Measurements from ENCODE around the gene B3GNT2. TPM values are rescaled to one million over a fixed set of nuclear protein-coding genes. Genes with fewer than 3 reads are reported as not detected.
A peak's percentile ranks its signal among the peaks of the same experiment; 100 is the strongest.

Gene B3GNT2
- total and polyA plus RNA-seq, 7 experiments from 2014 or later = 16.3 to 37.0 (median 20.3) TPM

GRCh38 chr2:62192811-62193210 is 3.1 kb upstream of the B3GNT2 start:
- peaks cover 1 to 17% (median 6%) of the 10 kb centered on the region in 7 donors for H3K4me1 Mint-ChIP-seq
- H3K27me3 Mint-ChIP-seq = peaks cover 0 to 17% (median 0%) of the 10 kb centered on the region in 5 donors
- no peaks in the 10 kb centered on the region for H3K27me3 ChIP-seq (ENCODE audit: control insufficient read depth in 2 of 2, insufficient read depth in 2 of 2, low read length in 2 of 2)
- peak overlapping the region in 1 of 9 donors; percentile 26 for H3K27ac Mint-ChIP-seq
- H3K4me3 ChIP-seq (ENCODE audit: low read length) = no peak overlapping the region
- peaks cover 0 to 10% (median 0%) of the 10 kb centered on the region in 3 experiments for H3K36me3 ChIP-seq (ENCODE audit: control insufficient read depth in 2 of 3, insufficient read depth in 3 of 3, low read length in 3 of 3)
- H3K4me3 Mint-ChIP-seq = peak overlapping the region in 2 of 10 donors; percentile 2 to 7
- H3K9me3 Mint-ChIP-seq = peaks cover 0 to 2% (median 0%) of the 10 kb centered on the region in 11 donors
- no peak overlapping the region for H3K27ac ChIP-seq (ENCODE audit: low read depth, low read length)
- H3K4me1 ChIP-seq (ENCODE audit: control insufficient read depth in 2 of 2, insufficient read depth in 2 of 2, low read length in 2 of 2) = peaks cover 0 to 8% of the 10 kb centered on the region in 2 donors
- no peaks in the 10 kb centered on the region for H3K9me3 ChIP-seq (ENCODE audit: control insufficient read depth in 2 of 3, low read length in 3 of 3)
- ChIA-PET CTCF (no interaction called here), POLR2A (no interaction called here)
- ATAC-seq (no peak), DNase-seq (no peak)
- intact Hi-C loops (cut with micrococcal nuclease) = loop anchor here (10.0 kb wide), 3 partner anchors 52 to 1018 kb away; no protein-coding TSS in a partner anchor
- H3K36me3 Mint-ChIP-seq = no peaks in the 10 kb centered on the region

DNA sequence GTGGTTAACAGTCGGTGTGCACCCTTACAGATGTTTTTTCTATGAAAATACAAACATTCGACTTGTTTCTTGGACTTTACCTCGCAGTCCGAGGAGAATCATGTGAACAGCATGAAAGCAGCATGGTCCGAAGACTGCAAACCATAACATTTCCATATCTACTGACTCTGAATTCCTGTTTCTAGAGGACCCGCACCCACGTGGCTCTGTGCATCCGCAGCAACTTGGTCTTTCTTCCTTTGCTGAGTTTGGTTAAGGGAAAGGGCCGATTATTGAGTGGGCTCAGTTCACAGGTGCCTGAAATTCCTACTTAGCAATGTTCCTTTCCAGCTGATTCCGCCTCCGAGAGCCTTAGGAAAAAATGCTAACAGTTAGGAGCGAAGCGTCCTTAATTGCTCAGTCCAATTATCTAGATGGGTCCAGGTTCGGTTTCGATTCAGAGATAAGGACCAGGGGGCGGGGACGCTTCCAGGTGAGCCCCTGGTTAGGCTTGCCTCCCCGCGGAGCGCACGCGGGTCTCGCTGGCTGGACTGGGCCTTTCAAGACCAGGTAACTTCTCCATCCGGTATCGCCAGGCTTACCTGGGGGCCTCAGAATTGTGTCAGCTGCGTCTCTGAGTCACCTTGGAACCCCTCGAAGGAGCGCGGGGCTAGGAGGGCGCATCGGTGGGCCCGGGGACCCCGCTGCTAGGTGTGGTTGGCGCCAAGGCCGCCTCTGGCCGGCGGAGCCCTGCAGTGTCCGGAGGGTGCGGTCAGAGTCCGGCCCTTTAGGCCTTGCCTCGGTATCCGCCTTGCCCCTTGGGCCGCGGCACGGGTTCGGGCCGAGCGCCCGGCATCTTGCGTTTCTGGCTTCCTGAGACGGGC is 1.1 kb upstream of the B3GNT2 start:
- Mint-ChIP-seq H3K4me3 (peak overlapping the region; percentile 63 to 92 (median 78)), H3K4me1 (peaks cover 19 to 36% (median 25%) of the 10 kb centered on the region in 7 donors), H3K27me3 (peaks cover 0 to 13% (median 0%) of the 10 kb centered on the region in 5 donors), H3K9me3 (peaks cover 0 to 2% (median 0%) of the 10 kb centered on the region in 11 donors), H3K27ac (peak overlapping the region in 4 of 9 donors; percentile 62 to 88 (median 77)), H3K36me3 (peaks cover 0 to 5% (median 0%) of the 10 kb centered on the region in 5 donors)
- peak in 1 of 9 donors; percentile 7 for DNase-seq
- Histone ChIP-seq H3K27me3 (ENCODE audit: control insufficient read depth in 2 of 2, insufficient read depth in 2 of 2, low read length in 2 of 2) (no peaks in the 10 kb centered on the region), H3K36me3 (ENCODE audit: control insufficient read depth in 2 of 3, insufficient read depth in 3 of 3, low read length in 3 of 3) (peaks cover 0 to 10% (median 0%) of the 10 kb centered on the region in 3 experiments), H3K9me3 (ENCODE audit: control insufficient read depth in 2 of 3, low read length in 3 of 3) (no peaks in the 10 kb centered on the region), H3K27ac (ENCODE audit: low read depth, low read length) (peak overlapping the region; percentile 86), H3K4me3 (ENCODE audit: low read length) (peak overlapping the region; percentile 98), H3K4me1 (ENCODE audit: control insufficient read depth in 2 of 2, insufficient read depth in 2 of 2, low read length in 2 of 2) (peaks cover 19 to 28% of the 10 kb centered on the region in 2 donors)
- ChIA-PET CTCF (no interaction called here), POLR2A (no interaction called here)
- no peak for ATAC-seq
- intact Hi-C loops (cut with micrococcal nuclease) = loop anchor here (1.0 to 10.0 kb wide), 16 partner anchors 38 to 1637 kb away; partner anchors contain the start of genes COMMD1 (in 2 of the 2), CCT4 (in 1 of the 2), EHBP1 (in 1 of the 2) and FAM161A (in 1 of the 2)

DNA sequence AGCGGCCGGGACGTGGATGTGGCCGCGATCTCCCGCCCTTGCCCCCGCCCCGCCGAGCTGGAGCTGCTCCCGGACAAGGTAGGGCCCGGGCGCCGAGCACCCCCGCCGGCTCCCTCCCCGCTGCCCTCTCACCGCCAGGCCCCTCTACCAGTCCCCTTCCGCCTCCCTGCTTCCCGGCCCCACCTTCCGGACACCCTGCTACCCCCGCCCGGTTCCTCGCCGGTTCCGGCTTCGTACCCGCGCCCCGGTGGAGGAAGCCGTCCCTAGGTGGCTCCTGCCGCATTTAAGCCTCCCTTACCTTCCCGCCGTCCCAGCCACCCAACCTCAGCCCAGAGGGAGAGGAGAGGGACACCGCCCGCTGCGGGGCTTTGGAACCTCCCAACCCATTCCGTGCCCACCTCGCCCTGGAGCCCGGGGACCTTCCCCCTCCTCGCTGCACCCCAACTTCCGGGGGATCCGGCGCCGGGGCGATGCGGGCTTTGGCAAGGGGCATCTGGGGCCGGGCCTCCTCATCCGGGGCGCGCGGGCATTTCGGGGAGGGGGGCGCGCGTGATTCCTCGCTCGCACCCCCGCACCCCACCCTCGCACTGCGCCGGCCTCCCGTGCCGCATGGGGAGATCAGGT is 475 bp downstream of the B3GNT2 start:
- H3K36me3 ChIP-seq (ENCODE audit: control insufficient read depth in 2 of 3, insufficient read depth in 3 of 3, low read length in 3 of 3) = peaks cover 0 to 10% (median 0%) of the 10 kb centered on the region in 3 experiments
- H3K27ac Mint-ChIP-seq = peak overlapping the region in 6 of 9 donors; percentile 83 to 95 (median 90)
- peak overlapping the region; percentile 86 for H3K27ac ChIP-seq (ENCODE audit: low read depth, low read length)
- H3K4me3 Mint-ChIP-seq = peak overlapping the region; percentile 82 to 93 (median 89)
- H3K4me3 ChIP-seq (ENCODE audit: low read length) = peak overlapping the region; percentile 98
- intact Hi-C loops (cut with micrococcal nuclease) = loop anchor here (1.0 to 10.0 kb wide), 22 partner anchors 24 to 1644 kb away; partner anchors contain the start of genes COMMD1 (in 2 of the 2), MDH1 (in 2 of the 2), PEX13 (in 2 of the 2) and WDPCP (in 2 of the 2)
- ATAC-seq (peak; percentile 39), DNase-seq (peak; percentile 37 to 75 (median 60))
- ChIA-PET CTCF (interaction anchor here (0.6 kb wide), 2 partner anchors 31 to 307 kb away, joined by 4 read pairs; no protein-coding TSS in a partner anchor), POLR2A (interaction anchor here (1.0 kb wide), 1 partner anchor 34 kb away, joined by 3 read pairs; no protein-coding TSS in a partner anchor)
- H3K27me3 Mint-ChIP-seq = peaks cover 0 to 2% (median 0%) of the 10 kb centered on the region in 5 donors
- H3K36me3 Mint-ChIP-seq = peaks cover 0 to 8% (median 0%) of the 10 kb centered on the region in 5 donors
- H3K9me3 Mint-ChIP-seq = no peaks in the 10 kb centered on the region
- no peaks in the 10 kb centered on the region for H3K27me3 ChIP-seq (ENCODE audit: control insufficient read depth in 2 of 2, insufficient read depth in 2 of 2, low read length in 2 of 2)
- no peaks in the 10 kb centered on the region for H3K9me3 ChIP-seq (ENCODE audit: control insufficient read depth in 2 of 3, low read length in 3 of 3)
- H3K4me1 ChIP-seq (ENCODE audit: control insufficient read depth in 2 of 2, insufficient read depth in 2 of 2, low read length in 2 of 2) = peaks cover 35 to 44% of the 10 kb centered on the region in 2 donors
- H3K4me1 Mint-ChIP-seq = peaks cover 35 to 52% (median 39%) of the 10 kb centered on the region in 7 donors

- peaks cover 0 to 12% (median 0%) of the 10 kb centered on the region in 5 donors for H3K36me3 Mint-ChIP-seq
- H3K4me3 ChIP-seq (ENCODE audit: low read length) = peak overlapping the region; percentile 98
- H3K4me1 Mint-ChIP-seq = peaks cover 44 to 59% (median 47%) of the 10 kb centered on the region in 7 donors
- H3K27ac ChIP-seq (ENCODE audit: low read depth, low read length) = peak overlapping the region; percentile 86
- DNase-seq (peak; percentile 25 to 52 (median 34)), ATAC-seq (peak; percentile 31)
- H3K4me1 ChIP-seq (ENCODE audit: control insufficient read depth in 2 of 2, insufficient read depth in 2 of 2, low read length in 2 of 2) = peaks cover 44 to 52% of the 10 kb centered on the region in 2 donors
- no peaks in the 10 kb centered on the region for H3K27me3 ChIP-seq (ENCODE audit: control insufficient read depth in 2 of 2, insufficient read depth in 2 of 2, low read length in 2 of 2)
- CTCF ChIA-PET = interaction anchor here (0.6 kb wide), 2 partner anchors 30 to 308 kb away, joined by 4 read pairs; no protein-coding TSS in a partner anchor
- peaks cover 0 to 10% (median 0%) of the 10 kb centered on the region in 3 experiments for H3K36me3 ChIP-seq (ENCODE audit: control insufficient read depth in 2 of 3, insufficient read depth in 3 of 3, low read length in 3 of 3)
- intact Hi-C loops (cut with micrococcal nuclease) = loop anchor here (1.0 to 10.0 kb wide), 19 partner anchors 24 to 1644 kb away; partner anchors contain the start of genes COMMD1 (in 2 of the 2), PEX13 (in 2 of the 2), EHBP1 (in 1 of the 2) and MDH1 (in 1 of the 2)
- H3K27ac Mint-ChIP-seq = peak overlapping the region; percentile 53 to 95 (median 93)
- POLR2A ChIA-PET = interaction anchor here (0.5 to 1.0 kb wide), 4 partner anchors 32 to 1226 kb away, joined by 3 to 4 read pairs (median 4); no protein-coding TSS in a partner anchor
- no peaks in the 10 kb centered on the region for H3K9me3 Mint-ChIP-seq
- peak overlapping the region; percentile 82 to 93 (median 89) for H3K4me3 Mint-ChIP-seq
- no peaks in the 10 kb centered on the region for H3K9me3 ChIP-seq (ENCODE audit: control insufficient read depth in 2 of 3, low read length in 3 of 3)
- peaks cover 0 to 2% (median 0%) of the 10 kb centered on the region in 5 donors for H3K27me3 Mint-ChIP-seq
Measured at GRCh38 chr2:62197011-62197924, 1.4 kb downstream of the B3GNT2 start.

- ATAC-seq (no peak), DNase-seq (peak in 1 of 9 donors; percentile 14)
- intact Hi-C loops (cut with micrococcal nuclease) = loop anchor here (1.0 to 10.0 kb wide), 19 partner anchors 23 to 1643 kb away; partner anchors contain the start of genes COMMD1 (in 2 of the 2), PEX13 (in 2 of the 2), EHBP1 (in 1 of the 2) and MDH1 (in 1 of the 2)
- Mint-ChIP-seq H3K9me3 (no peaks in the 10 kb centered on the region), H3K36me3 (peaks cover 0 to 18% (median 0%) of the 10 kb centered on the region in 5 donors), H3K4me1 (peaks cover 52 to 59% (median 55%) of the 10 kb centered on the region in 7 donors), H3K4me3 (peak overlapping the region; percentile 82 to 93 (median 89)), H3K27ac (peak overlapping the region; percentile 53 to 95 (median 92)), H3K27me3 (no peaks in the 10 kb centered on the region)
- Histone ChIP-seq H3K36me3 (ENCODE audit: control insufficient read depth in 2 of 3, insufficient read depth in 3 of 3, low read length in 3 of 3) (peaks cover 0 to 10% (median 0%) of the 10 kb centered on the region in 3 experiments), H3K9me3 (ENCODE audit: control insufficient read depth in 2 of 3, low read length in 3 of 3) (no peaks in the 10 kb centered on the region), H3K27me3 (ENCODE audit: control insufficient read depth in 2 of 2, insufficient read depth in 2 of 2, low read length in 2 of 2) (no peaks in the 10 kb centered on the region), H3K4me1 (ENCODE audit: control insufficient read depth in 2 of 2, insufficient read depth in 2 of 2, low read length in 2 of 2) (peaks cover 46 to 60% of the 10 kb centered on the region in 2 donors), H3K27ac (ENCODE audit: low read depth, low read length) (peak overlapping the region; percentile 86), H3K4me3 (ENCODE audit: low read length) (peak overlapping the region; percentile 98)
- CTCF ChIA-PET = no interaction called here
- POLR2A ChIA-PET = interaction anchor here (0.5 to 0.6 kb wide), 3 partner anchors 33 to 1227 kb away, joined by 3 to 4 read pairs (median 4); no protein-coding TSS in a partner anchor
Measured at GRCh38 chr2:62197925-62198633, 2.2 kb downstream of the B3GNT2 start.
